IMR-90 (cell line): ENCODE results near the gene SMAD7. TPM values are rescaled to one million over a fixed set of nuclear protein-coding genes. Genes with fewer than 3 reads are reported as not detected.

Experiments
- ATAC-seq: fragments of 200-7000 bp; cut with Tn5 transposase; 2 replicates; pipeline ENCODE4 v1.9.1; 2020; ENCODE audit warnings: low read depth, mild to moderate bottlenecking, moderate library complexity
- BruUV-seq: library from RNA; stranded (reverse); fragments of 400-500 nt; replicated peaks from 2 replicates; lab custom pipeline; 2021; lab: Mats Ljungman, UMichigan
- CTCF ChIA-PET: fragments of 300-600 bp; formaldehyde crosslinking; extraction: SDS; loops from one replicate; lab custom pipeline; 2021; ENCODE audit warnings: antibody characterized with exemption; lab: Yijun Ruan, JAX
- POLR2A ChIA-PET: fragments of 300-600 bp; sonication (Branson Sonifier 250); formaldehyde crosslinking; loops from one replicate; lab custom pipeline; 2022; ENCODE audit warnings: antibody characterized with exemption; ENCODE audit not compliant: unreplicated experiment; lab: Charles Lee
- DNase-seq: peaks from one replicate; pipeline ENCODE4 v3.0.0; 2013
- H2AFZ ChIP-seq: replicated peaks from 2 replicates; pipeline ENCODE3; 2013; ENCODE audit warnings: low read length, mild to moderate bottlenecking; ENCODE audit not compliant: poor library complexity
- H2AK5ac ChIP-seq: 2 replicates; pipeline ENCODE4 v1.6.1; 2013; ENCODE audit warnings: low read depth, low read length, inconsistent platforms
- H2AK9ac ChIP-seq: replicated peaks from 2 replicates; pipeline ENCODE3; 2013; ENCODE audit warnings: mild to moderate bottlenecking, low read depth, low read length, moderate library complexity; ENCODE audit not compliant: poor library complexity
- H2BK120ac ChIP-seq: 2 replicates; pipeline ENCODE4 v1.6.1; 2013; ENCODE audit warnings: low read depth, low read length, inconsistent platforms
- H2BK15ac ChIP-seq: 3 replicates; pipeline ENCODE4 v1.6.1; 2013; ENCODE audit warnings: low read depth, low read length, inconsistent platforms
- H2BK20ac ChIP-seq: 2 replicates; pipeline ENCODE4 v1.6.1; 2013; ENCODE audit warnings: low read depth, mild to moderate bottlenecking, inconsistent platforms, low read length, moderate library complexity
- H2BK5ac ChIP-seq: 2 replicates; pipeline ENCODE4 v1.6.1; 2013; ENCODE audit warnings: mild to moderate bottlenecking, low read depth, low read length, inconsistent platforms; ENCODE audit not compliant: poor library complexity, severe bottlenecking
- H3K14ac ChIP-seq: replicated peaks from 2 replicates; pipeline ENCODE4 v1.6.1; 2013; ENCODE audit warnings: low read depth, low read length, inconsistent platforms
- H3K18ac ChIP-seq: 2 replicates; pipeline ENCODE4 v1.6.1; 2013; ENCODE audit warnings: low read depth, low read length, control low read depth
- H3K23ac ChIP-seq: 2 replicates; pipeline ENCODE4 v1.6.1; 2013; ENCODE audit warnings: low read depth, low read length, inconsistent platforms
- H3K27ac ChIP-seq: 2 replicates; pipeline ENCODE4 v1.5.1; 2013; ENCODE audit warnings: mild to moderate bottlenecking, control low read depth, low read length; ENCODE audit not compliant: insufficient read depth
- H3K27me3 ChIP-seq: 2 replicates; pipeline ENCODE4 v1.6.1; 2013; ENCODE audit warnings: low read length; ENCODE audit not compliant: control insufficient read depth, insufficient read depth
- H3K36me3 ChIP-seq: 2 replicates; pipeline ENCODE4 v1.6.1; 2013; ENCODE audit warnings: low read length, mixed read lengths; ENCODE audit not compliant: control insufficient read depth, insufficient read depth
- H3K4ac ChIP-seq: 2 replicates; pipeline ENCODE4 v1.6.1; 2013; ENCODE audit warnings: low read depth, low read length, inconsistent platforms
- H3K4me1 ChIP-seq: 2 replicates; pipeline ENCODE4 v1.6.1; 2013; ENCODE audit warnings: low read length, mixed read lengths; ENCODE audit not compliant: control insufficient read depth, insufficient read depth
- H3K4me2 ChIP-seq: 2 replicates; pipeline ENCODE4 v1.6.1; 2013; ENCODE audit warnings: low read depth, mild to moderate bottlenecking, control low read depth, low read length, moderate library complexity
- H3K4me3 ChIP-seq: 2 replicates; pipeline ENCODE4 v1.5.1; 2013; ENCODE audit warnings: low read depth, mild to moderate bottlenecking, control low read depth, low read length, moderate library complexity; ENCODE audit not compliant: insufficient read depth
- H3K56ac ChIP-seq: 2 replicates; pipeline ENCODE4 v1.6.1; 2013; ENCODE audit warnings: low read length, inconsistent platforms; ENCODE audit not compliant: insufficient read depth; ENCODE audit errors: extremely low read depth
- H3K79me1 ChIP-seq, 2 experiments: 2 replicates each; pipeline ENCODE4 v1.6.1; 2013; ENCODE audit warnings: low read length in 2 of 2, inconsistent platforms in 1 of 2, low read depth in 1 of 2
- H3K9ac ChIP-seq: 2 replicates; pipeline ENCODE4 v1.6.1; 2013; ENCODE audit warnings: low read depth, low read length, control low read depth
- H3K9me1 ChIP-seq: 2 replicates; pipeline ENCODE4 v1.6.1; 2013; ENCODE audit warnings: low read length, inconsistent platforms; ENCODE audit not compliant: insufficient read depth
- H3K9me3 ChIP-seq: 2 replicates; pipeline ENCODE4 v1.6.1; 2013; ENCODE audit warnings: low read length; ENCODE audit not compliant: control insufficient read depth, insufficient read depth
- H4K20me1 ChIP-seq: 2 replicates; pipeline ENCODE4 v1.6.1; 2013; ENCODE audit warnings: low read length, inconsistent platforms; ENCODE audit not compliant: insufficient read depth
- H4K5ac ChIP-seq: 2 replicates; pipeline ENCODE4 v1.6.1; 2013; ENCODE audit warnings: mild to moderate bottlenecking, low read depth, low read length, control low read depth
- H4K8ac ChIP-seq, 2 experiments: 2 replicates each; pipeline ENCODE4 v1.6.1; 2013; ENCODE audit warnings: low read depth in 2 of 2, low read length in 2 of 2, control low read depth in 1 of 2, inconsistent platforms in 1 of 2
- H4K91ac ChIP-seq: 2 replicates; pipeline ENCODE4 v1.6.1; 2013; ENCODE audit warnings: low read depth, low read length, inconsistent platforms; ENCODE audit not compliant: insufficient read depth
- MAFK ChIP-seq: IDR thresholded peaks from 2 replicates; pipeline ENCODE4 v1.6.1; 2012; ENCODE audit warnings: low read depth, low read length, improper control_type of control experiment
- NFE2L2 ChIP-seq: fragments of 150-350 bp; IDR thresholded peaks from 2 replicates; pipeline ENCODE4 v1.6.1; 2016; ENCODE audit warnings: low read depth, mild to moderate bottlenecking, low read length
- RAD21 ChIP-seq: IDR thresholded peaks from 2 replicates; pipeline ENCODE4 v1.6.1; 2012; ENCODE audit warnings: low read length, improper control_type of control experiment
- WGBS, 2 experiments: methylation state at CpG; one replicate each; pipeline versions ENCODE4 v1.1.5 to v1.1.7; 2013; ENCODE audit warnings: missing lambda C conversion rate in 2 of 2; ENCODE audit not compliant: insufficient read length in 1 of 2; ENCODE audit errors: extremely low coverage in 2 of 2; 5-methylcytosine and 5-hydroxymethylcytosine counted together
- dilution Hi-C: fragments of 300-500 bp; cut with HindIII; formaldehyde crosslinking; loops from one replicate; pipeline ENCODE4 v1.14.3; 2018; ENCODE audit warnings: low sequenced_read_pairs; ENCODE audit not compliant: unreplicated experiment
- in situ Hi-C: fragments of 300-500 bp; cut with MboI; formaldehyde crosslinking; loops from 3 replicates; pipeline ENCODE4 v1.14.3; 2019; ENCODE audit warnings: low sequenced_read_pairs, inconsistent platforms, mixed read lengths
- intact Hi-C: fragments of 100-400 bp; cut with micrococcal nuclease; formaldehyde crosslinking; loops from 2 replicates; pipeline ENCODE4 v1.10.0; 2022
- polyA plus RNA-seq, 3 experiments: library from polyadenylated mRNA; depleted of rRNA; stranded (reverse); fragments of >200 nt; gene quantifications; 2 replicates each; pipeline ENCODE4 v1.2.3, GENCODE V29; 2012; ENCODE audit warnings: low replicate concordance in 1 of 3
- total RNA-seq: library from RNA; depleted of rRNA; stranded (reverse); fragments of >200 nt; gene quantifications from 2 replicates; pipeline ENCODE4 v1.2.3, GENCODE V29; 2012

SMAD7 gene
- total and polyA plus RNA-seq, 2 of the 4 experiments (the other 2 are of a cell fraction): 15.8 to 17.6 TPM

DNA sequence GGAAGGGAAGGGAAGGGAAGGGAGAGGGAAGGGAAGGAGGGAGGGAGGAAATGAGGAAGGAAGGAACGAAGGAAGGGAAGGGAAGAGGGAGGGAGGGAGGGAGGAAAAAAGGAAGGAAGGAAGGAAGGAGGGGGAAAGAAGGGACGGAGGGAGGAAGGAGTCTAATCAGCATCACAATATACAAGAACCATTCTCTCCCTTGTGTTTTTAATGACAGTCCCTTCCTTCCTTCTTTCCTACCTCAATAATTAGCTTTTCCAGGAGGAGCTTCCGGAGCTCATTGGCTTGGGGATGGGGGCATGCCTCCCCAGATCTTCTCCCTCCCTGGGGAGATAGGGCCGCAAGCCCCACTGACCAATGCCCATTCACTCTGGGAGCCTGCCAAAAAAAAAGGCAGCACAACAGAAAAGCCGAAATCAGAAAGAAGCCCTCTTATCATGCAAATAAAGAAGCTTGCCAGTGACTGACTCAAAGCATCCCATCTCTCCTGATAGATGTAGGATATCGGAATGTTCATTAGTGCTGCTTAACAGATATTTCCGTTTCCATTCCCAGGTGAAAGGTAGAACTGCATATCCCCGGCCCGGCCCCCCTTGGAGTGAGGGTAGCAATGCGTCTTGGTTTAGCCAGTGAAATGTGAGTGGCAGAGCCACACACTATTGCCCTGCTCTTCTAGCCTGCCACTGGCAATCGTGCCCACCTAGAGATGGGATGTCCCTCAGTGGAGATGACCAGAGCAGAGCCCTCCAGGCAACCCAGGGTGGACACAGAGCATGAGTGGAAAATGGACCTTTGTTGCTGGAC, 17.8 kb upstream of the SMAD7 start:
- Histone ChIP-seq H3K79me1 (no peaks in the 10 kb centered on the region), H3K27ac (no peak overlapping the region), H3K4me2 (no peak overlapping the region), H3K9me1 (no peaks in the 10 kb centered on the region), H3K56ac (no peak overlapping the region; the same call in 1 of the 2 replicates), H2BK5ac (no peak overlapping the region), H4K91ac (no peak overlapping the region), H3K36me3 (no peaks in the 10 kb centered on the region), H2AK9ac (peak overlapping the region; percentile 63), H3K9me3 (no peaks in the 10 kb centered on the region), H3K23ac (no peak overlapping the region), H2BK20ac (no peak overlapping the region), H3K4me1 (peaks cover 5% of the 10 kb centered on the region; the same call in 1 of the 2 replicates), H2BK120ac (no peak overlapping the region), H3K18ac (no peak overlapping the region), H3K9ac (no peak overlapping the region), H3K4me3 (no peak overlapping the region), H4K20me1 (no peaks in the 10 kb centered on the region), H2AFZ (no peak overlapping the region), H4K8ac (no peak overlapping the region), H2BK15ac (no peak overlapping the region), H4K5ac (no peak overlapping the region), H3K14ac (no peak overlapping the region), H3K27me3 (peaks cover 12% of the 10 kb centered on the region), H3K4ac (no peak overlapping the region), H2AK5ac (no peak overlapping the region)
- CTCF ChIA-PET: interaction anchor here (0.6 kb wide), 1 partner anchor 48 kb away, joined by 4 read pairs; no protein-coding TSS in a partner anchor
- no CpG with 5 or more reads among the region's 11 CpGs for WGBS, 2 experiments
- no peak for ATAC-seq
- DNase-seq: no peak
- intact Hi-C loops: no loop called here
- in situ Hi-C loops: no loop called here
- POLR2A ChIA-PET: no interaction called here
- no peak for TF ChIP-seq RAD21
- no peak for TF ChIP-seq MAFK
- no peak for TF ChIP-seq NFE2L2
- no TSS peak for BruUV-seq
- dilution Hi-C loops: no loop called here
